HCT116 (cell line): ENCODE results near the gene CHD2. TPM values are rescaled to one million over a fixed set of nuclear protein-coding genes. Genes with fewer than 3 reads are reported as not detected.

Experiments used
- ATAC-seq: fragments of 200-7000 bp; cut with Tn5 transposase; 2 replicates; pipeline ENCODE4 v1.9.1; 2020; ENCODE audit warnings: mild to moderate bottlenecking, moderate library complexity
- BruUV-seq: library from RNA; stranded (reverse); fragments of 400-500 nt; replicated peaks from 2 replicates; lab custom pipeline; 2021; lab: Mats Ljungman, UMichigan
- CTCF ChIA-PET: fragments of 300-600 bp; sonication (Branson Sonifier 250); formaldehyde crosslinking; loops from one replicate; lab custom pipeline; 2021; ENCODE audit warnings: antibody characterized with exemption; lab: Charles Lee
- POLR2A ChIA-PET: fragments of 300-600, 350-600 bp; sonication (Branson Sonifier 250); formaldehyde crosslinking; loops from one replicate; lab custom pipeline; 2021; ENCODE audit warnings: antibody characterized with exemption; lab: Charles Lee
- RAD21 ChIA-PET, 2 experiments: fragments of 300-600 bp; sonication (Branson Sonifier 250); formaldehyde crosslinking; loops; one replicate each; lab custom pipeline; 2023; ENCODE audit warnings: low total read pairs in 2 of 2; ENCODE audit not compliant: uncharacterized antibody in 2 of 2, unreplicated experiment in 2 of 2, low non-redundant PET in 1 of 2; lab: Charles Lee
- DNase-seq: peaks from one replicate; pipeline ENCODE4 v3.0.0-alpha.2; 2010; ENCODE audit warnings: low read depth, low spot score
- H2AFZ ChIP-seq: fragments of 200-600 bp; shearing (Covaris generic), sonication (generic); 2 replicates; pipeline ENCODE4 v1.6.1; 2017; ENCODE audit warnings: low read depth, mixed run types, mixed read lengths, antibody characterized with exemption, low read length; ENCODE audit not compliant: poor library complexity, severe bottlenecking
- H3K27ac ChIP-seq: 2 replicates; pipeline ENCODE4 v1.5.1; 2012; ENCODE audit warnings: low read depth, low read length
- H3K27me3 ChIP-seq: fragments of 200-600 bp; sonication (generic); 2 replicates; pipeline ENCODE4 v1.6.1; 2016; ENCODE audit warnings: mixed run types, low read length, mixed read lengths; ENCODE audit not compliant: insufficient read depth
- H3K36me3 ChIP-seq, 2 experiments: fragments of 200-500 bp in 1 of 2; fragments of 200-600 bp in 1 of 2; sonication (Bioruptor generic) in 1 of 2; sonication (generic) in 1 of 2; 2 replicates each; pipeline versions ENCODE4 v1.5.1 to v1.6.1; 2014 to 2016; ENCODE audit warnings: low read length in 2 of 2, inconsistent platforms in 1 of 2, mixed read lengths in 1 of 2, mixed run types in 1 of 2; ENCODE audit not compliant: insufficient read depth in 2 of 2, control insufficient read depth in 1 of 2
- H3K4me1 ChIP-seq, 2 experiments: fragments of 200-600 bp in 1 of 2; sonication (generic) in 1 of 2; 2 replicates each; pipeline versions ENCODE4 v1.5.1 to v1.6.1; 2012 to 2017; ENCODE audit warnings: low read length in 2 of 2, inconsistent platforms in 1 of 2, mild to moderate bottlenecking in 1 of 2, mixed read lengths in 1 of 2, mixed run types in 1 of 2, moderate library complexity in 1 of 2; ENCODE audit not compliant: insufficient read depth in 2 of 2, control insufficient read depth in 1 of 2
- H3K4me2 ChIP-seq: fragments of 200-600 bp; sonication (generic); 2 replicates; pipeline ENCODE4 v1.6.1; 2017; ENCODE audit warnings: mixed run types, low read length, mixed read lengths
- H3K4me3 ChIP-seq, 2 experiments: fragments of 200-600 bp in 1 of 2; sonication (generic) in 1 of 2; replicated peaks in 1 of 2; 2 replicates each; pipeline ENCODE4 v1.5.1; 2011 to 2016; ENCODE audit warnings: low read length in 2 of 2, control low read depth in 1 of 2, low read depth in 1 of 2, mild to moderate bottlenecking in 1 of 2, mixed read lengths in 1 of 2, mixed run types in 1 of 2
- H3K79me2 ChIP-seq: fragments of 200-600 bp; sonication (generic); 2 replicates; pipeline ENCODE4 v1.6.1; 2017; ENCODE audit warnings: mild to moderate bottlenecking, mixed run types, low read length, moderate library complexity, mixed read lengths; ENCODE audit not compliant: insufficient read depth
- H3K9ac ChIP-seq: fragments of 200-600 bp; sonication (generic); 2 replicates; pipeline ENCODE4 v1.6.1; 2016; ENCODE audit warnings: low read length, mixed read lengths
- H3K9me2 ChIP-seq: fragments of 200-600 bp; sonication (generic), shearing (Covaris generic); 2 replicates; pipeline ENCODE4 v1.6.1; 2017; ENCODE audit warnings: mixed run types, mild to moderate bottlenecking, moderate library complexity; ENCODE audit not compliant: insufficient read depth
- H3K9me3 ChIP-seq, 2 experiments: fragments of 200-500 bp in 1 of 2; fragments of 200-600 bp in 1 of 2; sonication (Bioruptor generic) in 1 of 2; sonication (generic) in 1 of 2; 2 replicates each; pipeline ENCODE4 v1.6.1; 2014 to 2017; ENCODE audit warnings: low read length in 2 of 2, mixed read lengths in 2 of 2, inconsistent platforms in 1 of 2, low read depth in 1 of 2, mild to moderate bottlenecking in 1 of 2, mixed run types in 1 of 2, moderate library complexity in 1 of 2; ENCODE audit not compliant: control insufficient read depth in 1 of 2, insufficient read depth in 1 of 2
- H4K20me1 ChIP-seq: fragments of 200-600 bp; sonication (generic), shearing (Covaris generic); 2 replicates; pipeline ENCODE4 v1.6.1; 2017; ENCODE audit warnings: mixed run types, mild to moderate bottlenecking, moderate library complexity; ENCODE audit not compliant: insufficient read depth
- ATF3 ChIP-seq: IDR thresholded peaks from 2 replicates; pipeline ENCODE4 v1.6.1; 2012
- CEBPB ChIP-seq: IDR thresholded peaks from 2 replicates; pipeline ENCODE4 v1.6.1; 2012; ENCODE audit warnings: low read depth
- EGR1 ChIP-seq: IDR thresholded peaks from 2 replicates; pipeline ENCODE4 v1.6.1; 2012; ENCODE audit warnings: low read depth
- EZH2phosphoT487 ChIP-seq: fragments of 200-600 bp; IDR thresholded peaks from 2 replicates; pipeline ENCODE4 v1.6.1; 2018; ENCODE audit warnings: antibody characterized with exemption, borderline replicate concordance
- JUND ChIP-seq: IDR thresholded peaks from 2 replicates; pipeline ENCODE4 v1.6.1; 2012
- REST ChIP-seq: IDR thresholded peaks from 2 replicates; pipeline ENCODE4 v1.6.1; 2012; ENCODE audit warnings: low read depth
- YY1 ChIP-seq: IDR thresholded peaks from 2 replicates; pipeline ENCODE4 v1.6.1; 2011; ENCODE audit warnings: low read length, low read depth, moderate library complexity, mild to moderate bottlenecking; ENCODE audit not compliant: insufficient replicate concordance; ENCODE audit errors: extremely low read depth
- ZBTB33 ChIP-seq: IDR thresholded peaks from 2 replicates; pipeline ENCODE4 v1.6.1; 2011; ENCODE audit warnings: mild to moderate bottlenecking, low read length, moderate library complexity; ENCODE audit not compliant: insufficient replicate concordance; ENCODE audit errors: extremely low read depth
- intact Hi-C: fragments of 100-400 bp; cut with micrococcal nuclease; formaldehyde crosslinking; loops from 2 replicates; pipeline ENCODE4 v1.10.0; 2022
- total RNA-seq: library from RNA; stranded (reverse); gene quantifications from one replicate; pipeline ENCODE4 v1.2.1, GENCODE V29; 2021; ENCODE audit not compliant: unreplicated experiment

CHD2 gene
- total RNA-seq, 1 experiment from 2014 or later, result 116 TPM

GRCh38 chr15:92970656-92971055, 70.5 kb downstream of the CHD2 start (continued):
- TF ChIP-seq ZBTB33 (no peak), YY1 (no peak), EGR1 (no peak)

- Histone ChIP-seq H3K27me3 (no peaks in the 10 kb centered on the region), H2AFZ (no peak overlapping the region), H3K4me3 (no peak overlapping the region), H4K20me1 (0 out of 2 replicates have a peak, but pooled peaks cover 5% of the 10 kb centered on the region), H3K27ac (no peak overlapping the region), H3K79me2 (peaks cover 77% of the 10 kb centered on the region)
- intact Hi-C loops, result no loop called here
- no peak for DNase-seq
- RAD21 ChIA-PET, result no interaction called here
- TF ChIP-seq ZBTB33 (no peak), JUND (no peak; the same call in 1 of the 2 replicates), ATF3 (no peak), CEBPB (peak; percentile 10; the same call in 1 of the 2 replicates), EZH2phosphoT487 (no peak), REST (no peak)
- TF ChIP-seq, all 23 proteins: peak for 1
- POLR2A ChIA-PET, result no interaction called here
- peaks cover 74 to 76% of the 10 kb centered on the region in 2 experiments for H3K36me3 ChIP-seq
- CTCF ChIA-PET, result no interaction called here
- no peak overlapping the region for H3K4me2 ChIP-seq
- ATAC-seq, result no peak
- no peak overlapping the region for H3K9ac ChIP-seq
- no peaks in the 10 kb centered on the region for H3K4me1 ChIP-seq
- no peaks in the 10 kb centered on the region for H3K9me3 ChIP-seq
- BruUV-seq, result no TSS peak
- H3K9me2 ChIP-seq, result no peaks in the 10 kb centered on the region
These were observed 71.0 kb downstream of the CHD2 start for GRCh38 chr15:92971081-92971480.
